Stimulated activated CD4-positive, alpha-beta T cell treated with anti-CD3 and anti-CD28 coated beads, Interleukin-4, amount 100 ng/mL, for 48 hours (primary cell): Measurements from ENCODE around the gene ARPP21.

Experiments
- DNase-seq, 2 donors: peaks; one replicate each; pipeline ENCODE4 v3.0.0-alpha.2; 2020; ENCODE audit warnings: low read depth in 2 of 2

Gene ARPP21

DNA sequence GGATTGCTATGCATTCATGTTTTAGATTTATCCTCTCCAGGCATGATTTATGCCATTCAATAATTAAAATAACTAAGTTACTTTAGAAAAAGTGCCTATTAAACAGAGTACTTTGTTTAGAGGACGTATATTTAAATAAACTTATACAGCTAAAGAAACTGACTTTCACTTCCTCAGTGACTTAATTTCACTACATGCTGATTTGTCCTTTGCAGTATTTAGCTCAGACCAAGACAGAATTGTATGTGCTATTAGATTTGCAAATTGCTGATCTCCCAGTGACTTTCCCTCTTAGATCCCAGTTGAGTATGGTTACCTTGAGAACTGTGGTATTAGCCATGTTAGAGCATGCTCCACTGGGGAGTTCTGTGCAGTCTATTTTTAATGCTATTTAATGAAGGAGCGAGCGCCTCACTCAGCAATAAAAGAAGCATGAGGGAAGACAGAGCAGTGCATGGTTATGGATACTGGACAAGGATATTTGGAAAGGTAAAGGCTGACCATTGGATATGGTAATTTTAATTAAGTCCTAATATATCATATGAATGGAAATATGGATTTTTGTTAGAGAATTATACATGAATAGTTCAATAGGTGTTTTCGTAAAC is 2.7 kb downstream of the ARPP21 start:
- no peak for DNase-seq

DNA sequence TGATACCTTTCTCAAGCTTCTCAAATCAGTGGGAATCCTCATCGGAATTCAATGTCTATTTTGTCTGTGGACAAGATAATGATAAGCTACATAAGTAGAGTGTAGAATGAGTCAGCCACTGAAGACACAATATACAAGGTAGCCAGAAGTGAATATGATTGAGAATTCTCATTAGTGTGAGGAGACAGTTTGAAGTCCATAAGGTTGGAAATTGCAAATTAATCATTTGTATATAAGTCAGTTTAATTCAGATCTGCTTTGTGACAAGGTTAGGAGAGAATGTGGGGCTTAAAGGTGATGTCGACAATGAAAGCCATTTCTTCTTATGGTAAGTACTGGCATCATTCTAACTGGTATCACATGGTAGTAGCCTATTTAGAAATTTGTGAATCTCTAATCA is 4.2 kb downstream of the ARPP21 start:
- no peak for DNase-seq

DNA sequence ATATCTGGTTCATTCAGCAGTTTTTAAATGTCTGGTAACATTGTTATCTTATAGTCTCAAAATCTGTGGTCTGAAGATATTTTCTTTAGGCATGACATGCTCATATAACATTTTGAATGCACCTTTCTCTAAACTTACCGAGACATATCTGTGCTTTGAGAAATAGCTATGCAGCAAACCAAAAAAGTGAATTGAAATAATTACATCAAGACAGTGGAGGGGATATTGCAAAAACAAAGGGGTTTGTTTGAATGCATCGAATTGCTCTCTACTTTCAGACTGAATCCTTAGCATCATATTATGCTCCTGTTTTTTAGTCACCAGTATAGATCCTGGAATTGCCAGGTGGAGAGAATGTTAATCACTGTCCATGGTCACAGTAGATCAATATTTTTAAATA is 5.1 kb downstream of the ARPP21 start:
- no peak for DNase-seq

DNA sequence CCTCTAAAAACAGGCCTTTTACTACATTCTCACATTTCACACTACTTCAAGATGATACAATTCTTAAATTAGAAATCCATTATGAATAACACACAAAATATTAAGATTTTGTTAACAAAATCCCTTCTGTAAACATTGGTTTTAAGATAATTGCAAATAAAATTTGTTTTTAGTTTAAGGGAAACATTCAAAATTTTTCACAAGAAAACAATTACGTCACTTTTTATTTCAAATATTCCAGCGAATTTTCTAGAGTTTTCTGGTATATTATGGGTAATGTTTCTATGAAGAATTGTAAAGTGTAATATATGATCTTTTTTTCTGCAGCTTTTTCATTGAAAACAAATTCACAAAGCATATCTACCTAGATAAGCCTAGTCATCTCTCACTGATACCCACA is 5.9 kb downstream of the ARPP21 start:
- no peak for DNase-seq

DNA sequence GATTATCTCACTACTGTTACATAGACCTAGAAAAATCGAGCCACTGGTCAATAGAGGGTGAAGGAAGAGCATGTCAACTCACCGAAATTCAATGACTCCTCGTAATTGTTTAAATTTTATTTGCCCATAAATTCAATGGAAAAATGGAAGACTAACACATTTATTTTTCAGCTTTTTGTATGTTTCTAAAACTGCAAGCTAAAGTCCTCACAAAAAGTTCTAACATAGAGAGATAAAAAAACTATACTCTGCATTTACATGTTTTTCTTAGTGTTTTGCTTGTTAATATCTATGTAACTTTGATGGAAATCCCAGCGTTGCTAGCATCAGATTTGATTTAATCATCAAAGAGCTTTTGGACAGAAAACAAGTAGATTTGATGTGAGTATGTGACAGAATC is 6.8 kb downstream of the ARPP21 start:
- no peak for DNase-seq

DNA sequence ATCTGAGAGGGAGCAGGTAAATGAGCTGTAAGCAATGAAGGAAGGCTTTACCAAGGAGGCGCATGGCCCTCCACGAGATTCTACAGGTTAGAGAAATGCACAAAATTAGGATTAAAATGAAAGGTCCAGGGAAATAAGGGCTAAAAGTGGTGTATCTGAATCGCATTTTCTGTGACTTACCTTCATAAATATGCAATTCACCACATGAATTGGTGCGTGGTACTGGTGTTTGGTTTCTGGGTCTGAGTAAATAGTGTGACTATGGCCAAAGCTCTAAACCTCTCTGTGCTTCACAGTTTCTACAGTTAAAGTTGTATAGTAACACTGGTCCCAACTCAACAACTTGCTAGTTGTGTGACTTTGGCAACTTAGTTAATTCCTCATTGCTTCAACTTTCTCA is 8.1 kb downstream of the ARPP21 start:
- no peak for DNase-seq

DNA sequence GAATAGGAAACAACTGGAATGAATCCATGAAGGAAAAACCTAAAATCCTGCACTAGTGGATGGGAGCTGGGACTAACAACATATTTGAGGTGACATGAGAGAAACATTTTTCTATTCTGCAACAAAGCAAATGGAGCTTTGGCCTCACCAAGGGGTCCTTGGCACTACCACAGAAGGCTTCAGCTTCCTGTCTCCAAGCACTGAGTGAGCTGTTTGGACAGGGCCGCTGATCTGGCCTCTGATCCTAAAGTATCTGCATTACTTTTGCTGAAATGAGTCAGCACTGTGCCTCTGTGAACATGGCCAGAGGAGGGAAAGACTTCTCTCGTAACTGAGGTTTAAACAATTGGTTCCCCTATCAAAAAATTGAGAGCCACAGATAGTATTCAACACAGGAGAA is 9.0 kb downstream of the ARPP21 start:
- no peak for DNase-seq

DNA sequence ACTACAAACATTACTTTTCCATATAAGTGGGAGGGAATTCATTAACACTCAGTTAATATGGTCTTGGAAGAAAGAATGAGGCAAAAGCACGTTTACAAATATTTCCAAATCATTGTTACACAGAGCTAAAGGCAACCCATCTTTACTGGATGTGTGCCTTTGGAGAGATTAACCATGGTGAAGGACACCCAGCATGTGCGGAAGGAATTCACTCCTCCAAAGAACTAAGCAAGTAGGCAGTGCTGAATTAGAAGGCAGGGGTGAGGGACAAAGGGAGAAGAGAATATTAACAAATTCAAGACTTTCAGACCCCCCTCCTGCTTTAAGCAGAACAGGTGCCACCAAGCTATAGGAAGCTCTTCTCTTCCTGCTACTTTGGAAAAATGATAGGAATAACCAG is 10.1 kb downstream of the ARPP21 start:
- DNase-seq: no peak

DNA sequence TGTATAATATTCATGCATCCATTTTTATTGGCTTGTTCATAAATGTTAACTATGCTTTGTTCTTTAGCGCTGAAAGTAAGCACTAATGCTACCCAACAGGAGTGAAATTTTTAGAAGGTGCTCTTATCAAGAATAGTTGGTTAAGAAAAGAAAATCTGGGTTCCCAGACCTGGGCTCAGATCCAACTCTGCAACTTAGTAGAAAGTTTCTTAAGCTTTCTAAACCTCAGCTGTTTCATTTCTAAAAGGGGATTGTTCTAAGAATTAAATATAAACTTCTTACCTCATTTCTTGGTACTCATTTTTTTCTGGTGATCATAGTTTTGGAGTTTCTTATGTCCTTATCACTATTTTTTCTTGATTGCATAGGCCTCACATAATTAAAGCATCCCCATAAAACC is 12.1 kb downstream of the ARPP21 start:
- no peak for DNase-seq

DNA sequence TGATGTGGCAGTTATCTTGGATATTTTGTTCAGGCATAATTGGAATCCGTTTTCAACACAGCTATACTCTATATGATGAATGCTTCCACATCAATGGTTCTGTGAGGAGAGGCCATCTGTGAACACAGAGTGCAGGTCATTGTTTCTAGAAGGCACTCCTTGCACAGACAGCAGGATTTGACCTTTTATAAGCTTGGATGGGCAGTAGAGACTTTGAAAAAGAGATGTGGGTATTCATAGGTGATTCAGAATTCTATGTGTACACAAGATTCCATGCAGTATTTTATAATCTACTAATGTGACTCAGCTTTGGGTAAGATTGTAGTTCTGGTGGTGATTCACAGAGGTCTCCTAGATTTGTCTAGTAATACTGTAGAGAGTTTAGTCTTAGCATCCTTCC is 12.5 kb downstream of the ARPP21 start:
- DNase-seq: no peak

DNA sequence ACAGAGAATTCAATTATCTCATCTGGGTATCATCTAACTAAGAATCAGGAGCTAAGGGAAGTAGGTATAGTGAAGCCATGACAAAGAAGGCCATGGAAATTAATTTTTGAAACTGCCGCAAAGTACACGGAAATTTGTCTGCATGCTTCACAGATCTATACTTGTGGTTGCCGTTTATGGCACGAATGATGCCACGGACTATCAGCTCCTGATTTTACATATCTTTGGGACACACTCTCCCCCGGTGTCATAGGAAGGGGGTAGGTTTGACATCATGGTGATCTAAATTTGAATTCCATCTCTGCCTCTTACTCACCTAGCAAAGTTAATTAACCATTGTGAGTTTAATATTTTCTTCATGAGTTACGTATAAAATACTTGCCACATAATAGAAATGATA is 14.0 kb downstream of the ARPP21 start:
- no peak for DNase-seq

DNA sequence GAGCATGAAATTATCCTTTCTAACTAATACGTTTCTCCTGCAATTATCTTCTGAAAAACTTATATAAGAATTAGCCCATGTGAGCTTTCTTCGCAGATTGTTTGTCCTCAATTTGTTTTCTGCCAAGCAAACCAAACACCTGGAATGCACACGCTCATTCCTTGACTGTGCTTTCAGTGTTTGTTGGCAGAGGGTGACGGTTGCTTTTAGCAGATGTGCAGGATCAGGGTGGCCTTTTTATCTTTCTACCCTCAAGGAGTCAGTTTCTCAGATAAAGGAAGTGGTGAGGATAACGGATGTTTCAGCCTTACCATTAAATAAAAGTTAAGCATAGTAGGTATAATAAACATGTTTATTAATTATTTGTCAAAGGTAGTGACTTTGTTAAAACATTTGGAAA is 15.2 kb downstream of the ARPP21 start:
- DNase-seq: no peak

DNA sequence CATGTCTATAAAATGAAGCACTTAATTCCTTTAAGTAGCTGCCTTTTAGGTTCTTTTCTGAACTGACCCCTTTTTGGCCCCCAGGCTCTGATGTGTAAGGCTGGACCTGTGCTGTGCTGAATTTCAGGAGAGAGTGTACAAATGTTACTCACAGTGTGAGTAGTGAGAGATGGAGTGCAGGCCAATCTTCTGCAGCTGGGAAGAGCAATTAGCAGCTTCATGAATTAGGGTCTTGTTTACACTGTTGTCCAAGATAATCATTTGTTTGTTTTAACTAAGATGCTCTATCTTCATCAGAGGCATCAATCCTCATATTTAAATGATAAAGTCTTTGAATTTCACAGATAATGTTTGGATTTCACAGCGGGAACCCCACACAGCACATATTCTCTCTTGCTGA is 19.4 kb downstream of the ARPP21 start:
- DNase-seq: no peak

DNA sequence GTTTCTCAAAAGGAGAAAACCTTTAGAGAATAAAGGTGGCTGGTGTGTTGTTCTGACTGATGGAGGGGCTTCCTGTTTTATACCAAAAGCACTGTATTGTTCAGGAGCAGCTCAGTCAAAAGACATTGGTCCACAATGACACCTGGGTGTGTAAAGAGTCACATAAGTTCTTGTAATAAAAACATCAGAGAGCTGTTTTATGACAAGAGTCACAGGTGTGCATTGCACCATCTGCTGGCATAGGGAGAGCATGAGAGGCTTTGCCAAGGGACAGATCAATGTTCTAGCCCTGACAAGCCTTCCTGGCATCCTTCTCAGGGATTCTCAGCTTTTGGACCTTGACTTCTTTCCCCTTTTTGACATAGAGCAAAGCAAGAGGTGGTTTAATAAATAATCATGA is 20.4 kb downstream of the ARPP21 start:
- no peak for DNase-seq

DNA sequence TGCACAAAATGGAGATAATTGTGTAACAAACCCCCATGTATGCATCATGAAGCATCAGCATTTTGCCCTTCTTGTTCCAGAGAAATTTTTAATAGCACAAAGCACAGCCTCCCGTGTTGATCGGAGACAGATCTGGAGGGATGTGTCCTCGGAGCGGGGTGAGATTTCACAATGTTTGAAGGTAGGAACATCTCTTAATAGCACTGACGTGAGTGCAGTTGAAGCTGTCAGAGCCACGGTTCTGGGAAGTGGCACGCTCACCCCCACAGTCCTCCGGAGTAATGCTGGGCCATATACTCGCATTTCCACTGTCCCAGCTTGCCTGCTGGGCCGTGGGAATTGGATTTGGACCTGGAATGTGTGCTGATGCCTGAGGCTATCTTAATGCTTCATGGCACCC is 24.1 kb downstream of the ARPP21 start:
- no peak for DNase-seq

DNA sequence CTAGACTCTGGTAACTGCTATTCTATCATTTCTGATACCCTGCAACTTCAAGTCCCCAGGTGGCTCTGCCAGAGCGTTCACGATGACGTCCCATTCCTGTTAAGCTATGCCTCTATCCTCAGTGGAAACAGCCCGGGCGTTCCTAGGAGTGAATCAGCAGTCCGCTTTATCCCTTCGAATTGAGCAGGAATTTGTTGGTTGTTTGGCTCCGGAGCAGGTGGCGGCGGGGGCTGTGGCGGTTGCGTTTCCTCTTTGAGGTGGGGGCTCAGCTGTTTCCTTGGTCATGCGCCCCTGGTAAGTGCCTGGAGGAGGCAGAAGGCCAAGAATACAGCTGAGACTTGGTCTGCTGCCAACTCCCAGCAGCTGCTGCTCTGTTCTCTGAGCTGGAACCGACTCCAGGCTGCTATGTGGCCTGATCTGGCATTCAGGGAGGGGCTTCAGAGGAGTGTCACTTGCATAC is 25.2 kb downstream of the ARPP21 start:
- no peak for DNase-seq

DNA sequence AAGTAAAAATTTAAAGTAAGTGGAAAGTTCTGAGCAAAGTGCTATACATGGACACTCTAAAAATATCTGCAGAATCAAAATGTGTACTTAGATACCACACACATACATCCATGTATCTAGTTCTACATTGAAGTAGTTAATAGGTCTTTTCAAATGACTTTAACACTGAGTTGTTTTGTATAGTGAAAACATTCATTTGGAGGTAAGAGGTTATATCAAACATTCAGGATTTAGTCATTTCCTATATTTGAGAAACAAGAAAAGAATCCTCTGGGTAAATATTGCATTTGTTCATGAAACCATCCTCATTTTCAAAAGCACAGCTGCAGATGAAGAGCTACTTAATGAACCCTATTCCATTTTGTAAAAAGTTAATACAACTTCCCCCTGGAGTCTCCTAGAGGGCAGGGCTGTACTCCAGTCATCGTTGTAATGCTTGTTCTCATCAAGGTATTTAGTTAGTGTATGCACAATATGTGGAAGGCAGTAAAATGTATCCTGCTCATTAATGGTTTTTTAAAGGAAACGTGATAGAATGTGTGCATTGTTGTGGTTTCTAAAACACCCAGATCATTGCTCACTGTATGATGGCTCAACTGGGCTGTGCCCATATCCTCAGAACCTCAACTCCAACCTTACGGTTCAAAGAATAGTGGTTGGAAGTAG is 26.2 kb downstream of the ARPP21 start:
- no peak for DNase-seq

DNA sequence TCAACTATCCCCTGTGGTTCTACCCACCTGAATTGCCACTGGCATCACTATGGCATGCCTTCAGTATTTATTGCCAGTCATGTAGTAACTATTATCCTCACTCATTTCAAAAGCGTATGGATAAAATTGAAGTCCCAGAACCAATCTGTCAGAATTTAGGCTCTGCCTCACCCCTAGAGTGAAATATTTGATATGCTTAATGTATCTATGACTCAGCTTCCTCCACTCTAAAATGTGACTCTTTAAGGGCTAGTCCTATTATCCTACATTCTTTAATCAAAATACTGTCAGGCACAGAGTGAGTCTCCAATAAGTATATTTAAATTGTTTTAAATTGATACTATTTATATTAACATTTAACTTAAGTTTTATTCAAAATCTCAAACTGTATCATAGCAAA is 27.6 kb downstream of the ARPP21 start:
- DNase-seq: no peak

DNA sequence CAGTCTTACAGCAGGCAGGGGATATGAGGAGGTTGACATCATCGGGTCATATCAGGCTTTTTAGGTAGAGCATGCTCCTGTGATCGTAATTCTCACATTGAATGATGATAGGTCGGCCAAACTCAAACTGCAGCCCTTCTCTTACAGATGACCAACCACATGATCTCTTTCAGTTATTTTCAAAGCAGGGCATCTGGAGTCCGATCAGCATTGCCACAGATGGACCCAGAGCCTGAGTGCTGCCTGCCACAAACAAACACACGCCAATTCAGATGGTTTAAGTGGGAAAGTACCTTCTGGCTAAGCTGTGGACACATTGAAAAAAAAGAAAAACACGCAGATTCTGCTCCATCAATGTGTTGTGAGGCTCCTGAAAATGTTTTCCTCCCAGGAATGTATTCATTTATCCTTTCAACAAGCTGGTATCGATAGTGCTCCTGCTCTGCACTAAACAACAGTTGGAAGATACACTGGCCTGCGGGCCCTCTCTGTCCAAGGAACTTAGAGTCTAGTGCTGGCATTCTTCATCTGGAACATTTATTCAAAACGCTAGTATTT is 31.2 kb downstream of the ARPP21 start:
- no peak for DNase-seq

DNA sequence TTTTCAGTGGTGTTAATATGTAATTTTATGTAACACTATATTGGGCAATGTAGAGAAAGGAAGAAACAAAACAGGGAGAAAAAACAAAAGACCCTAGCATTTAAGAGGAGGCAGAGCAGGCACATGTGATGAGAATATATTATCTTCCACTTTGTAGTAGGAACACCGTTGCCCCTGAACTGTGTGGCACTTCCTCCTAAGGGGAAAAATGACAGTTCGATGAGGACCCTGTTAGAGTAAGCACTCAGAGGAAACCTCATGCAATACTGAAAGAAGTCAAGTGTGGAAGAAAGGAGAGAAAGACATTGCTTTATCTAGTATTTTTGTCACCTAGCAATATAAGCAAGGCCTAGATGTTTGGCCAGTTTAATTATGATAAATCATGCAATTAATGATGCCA is 32.2 kb downstream of the ARPP21 start:
- no peak for DNase-seq

DNA sequence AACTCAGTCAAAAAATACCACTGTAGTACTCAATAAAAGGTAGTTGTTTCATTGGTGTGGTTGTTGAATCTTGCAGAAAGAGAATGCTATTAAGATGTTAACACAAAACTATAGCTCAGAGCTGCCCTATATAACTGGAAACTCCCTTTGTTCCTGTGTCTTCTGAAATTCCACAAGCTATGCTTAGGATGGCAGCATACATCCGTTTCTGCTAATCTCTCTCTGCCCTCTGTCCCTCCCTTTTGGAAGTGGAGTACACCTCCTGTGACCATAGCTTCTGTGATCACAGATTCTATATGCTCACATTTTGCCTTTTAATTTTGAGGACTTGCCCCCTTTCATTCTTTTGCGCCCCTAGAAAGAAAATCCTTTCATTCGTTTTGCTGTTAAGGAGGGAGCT is 33.7 kb downstream of the ARPP21 start:
- DNase-seq: no peak

DNA sequence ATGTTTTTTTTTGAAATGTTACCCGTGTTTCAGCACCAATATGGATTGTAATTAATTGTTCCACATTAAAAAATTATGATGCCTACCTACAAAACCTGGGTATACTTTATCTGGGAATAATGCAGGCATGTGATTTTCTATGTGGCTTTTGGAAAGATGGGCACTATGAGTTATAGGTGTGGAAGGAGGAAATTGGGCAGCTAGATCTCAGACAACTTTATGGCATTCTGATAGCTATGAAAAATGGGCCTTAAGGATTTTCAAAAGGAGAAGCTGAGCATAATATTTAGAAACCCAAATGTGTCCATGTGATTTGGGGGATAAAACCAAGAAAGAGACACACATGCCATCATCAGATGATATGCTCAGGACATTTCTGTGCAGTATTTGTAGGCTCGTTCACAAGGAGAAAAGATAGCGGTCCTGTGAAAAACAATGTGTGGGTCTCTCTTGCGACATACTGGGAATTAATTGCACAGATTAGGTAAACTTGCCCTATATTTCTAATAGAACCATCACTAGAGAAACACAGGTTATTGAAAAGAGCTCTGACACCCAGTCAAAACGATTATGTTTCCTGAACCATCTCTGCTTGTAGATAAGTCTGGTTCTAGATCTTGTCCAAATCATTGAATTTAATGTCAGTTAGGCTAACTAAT is 35.3 kb downstream of the ARPP21 start:
- no peak for DNase-seq

DNA sequence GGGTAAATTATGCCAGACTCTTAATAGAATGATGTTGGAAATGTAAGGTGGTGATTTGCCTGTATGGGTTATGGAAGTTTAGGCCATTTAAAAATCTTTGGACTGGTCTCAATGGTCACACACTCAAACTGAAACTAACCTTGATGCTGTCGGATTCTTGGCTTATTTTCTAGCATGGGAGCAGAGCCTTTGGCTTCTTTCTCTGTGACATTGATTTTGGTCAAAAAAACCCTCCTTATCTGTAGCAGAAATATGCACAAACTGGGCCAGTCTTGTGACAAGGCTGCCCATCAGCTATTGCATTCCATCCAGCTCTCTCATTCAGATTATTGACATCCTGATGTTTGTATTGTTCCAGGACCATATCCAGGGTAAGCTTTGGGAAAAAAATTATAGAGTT is 35.9 kb downstream of the ARPP21 start:
- no peak for DNase-seq
